ENCODE data around the gene C11orf24. TPM values are rescaled to one million over a fixed set of nuclear protein-coding genes. Genes with fewer than 3 reads are reported as not detected.
"Not testable (repeated sequence)": the region's sequence is repeated elsewhere in the genome, so short reads cannot be mapped to it uniquely, and the experiment has no call there.

The C11orf24 gene
- total RNA-seq, 1 donor from 2014 or later: 29.4 TPM

DNA sequence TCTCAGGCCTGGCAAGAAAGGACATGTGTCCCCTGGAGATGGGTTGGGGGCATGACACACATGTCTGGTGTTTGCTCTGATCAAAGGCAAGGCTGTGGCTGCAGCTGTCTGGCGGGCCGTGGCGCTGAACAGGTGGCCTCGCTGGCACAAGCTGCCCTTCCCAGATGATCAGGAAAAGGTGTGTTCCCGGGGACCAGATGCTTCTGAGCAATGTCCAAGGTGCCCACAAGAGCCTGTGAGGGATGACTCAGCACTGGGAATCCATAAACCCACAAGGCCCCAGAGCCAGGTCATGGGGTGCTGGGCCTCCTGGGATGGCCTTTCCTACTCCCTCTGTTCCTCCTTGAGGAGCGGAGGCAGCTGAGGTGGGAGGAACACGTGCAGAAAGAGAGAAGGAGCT lies 30.9 kb upstream of the C11orf24 start:
- no peak for ATAC-seq
- intact Hi-C loops (cut with DNase I): no loop called here
- DNase-seq (ENCODE audit: missing footprints): no peak

DNA sequence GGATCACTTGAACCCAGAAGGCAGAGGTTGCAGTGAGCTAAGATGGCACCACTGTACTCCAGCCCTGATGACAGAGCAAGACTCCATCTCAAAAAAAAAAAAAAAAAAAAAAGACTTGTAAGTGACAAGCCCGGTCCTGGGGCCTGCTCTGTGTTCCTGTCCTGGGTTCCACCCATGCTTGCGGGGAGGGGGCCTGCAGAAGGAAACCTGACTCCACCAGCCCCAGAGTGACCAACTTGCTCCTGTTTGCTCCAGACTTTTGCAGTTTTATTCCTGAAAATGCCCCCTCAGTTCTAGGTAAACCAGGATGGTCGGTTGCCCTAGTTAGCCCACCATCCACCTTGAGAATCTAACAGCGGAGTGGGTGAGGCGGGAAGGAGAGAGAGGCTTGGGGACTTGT lies 30.5 kb upstream of the C11orf24 start:
- DNase-seq (ENCODE audit: missing footprints) (no peak), ATAC-seq (no peak)
- intact Hi-C loops (cut with DNase I): no loop called here

DNA sequence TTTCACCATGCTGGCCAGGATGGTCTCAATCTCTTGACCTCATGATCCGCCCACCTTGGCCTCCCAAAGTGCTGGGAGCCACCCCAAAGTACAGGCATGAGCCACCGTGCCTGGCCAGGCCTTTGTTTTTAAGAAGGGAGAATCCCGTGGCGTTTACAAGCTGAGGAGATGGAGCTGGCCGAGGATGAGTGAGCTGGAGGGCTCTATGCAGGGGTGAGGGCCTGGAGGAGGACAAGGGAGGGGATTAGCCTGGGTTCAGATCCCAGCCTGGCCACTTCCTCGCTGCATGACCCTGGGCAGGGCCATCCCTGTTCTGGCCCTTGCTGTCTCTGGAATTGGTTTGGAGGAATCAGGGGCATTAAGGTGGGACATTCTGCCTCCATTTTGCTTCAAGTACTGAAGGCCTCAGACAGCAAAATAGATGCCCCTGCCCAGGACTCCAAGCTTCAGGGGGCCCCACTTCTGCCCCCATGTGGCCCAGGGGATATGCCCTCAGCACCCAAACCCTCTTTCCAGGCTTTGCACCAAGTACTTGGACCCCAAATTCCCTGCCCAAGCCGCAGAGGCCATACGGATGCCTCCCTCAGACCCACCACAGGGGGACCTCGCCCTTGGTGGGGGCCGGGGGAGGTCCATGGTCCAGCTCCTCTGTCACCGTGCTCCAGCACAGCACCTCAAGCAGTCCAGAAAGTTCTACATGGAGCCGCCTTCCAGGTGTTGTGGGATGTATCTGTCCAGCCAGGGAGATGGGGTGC lies 28.5 kb upstream of the C11orf24 start:
- intact Hi-C loops (cut with DNase I): no loop called here
- DNase-seq (ENCODE audit: missing footprints): no peak
- ATAC-seq: no peak

DNA sequence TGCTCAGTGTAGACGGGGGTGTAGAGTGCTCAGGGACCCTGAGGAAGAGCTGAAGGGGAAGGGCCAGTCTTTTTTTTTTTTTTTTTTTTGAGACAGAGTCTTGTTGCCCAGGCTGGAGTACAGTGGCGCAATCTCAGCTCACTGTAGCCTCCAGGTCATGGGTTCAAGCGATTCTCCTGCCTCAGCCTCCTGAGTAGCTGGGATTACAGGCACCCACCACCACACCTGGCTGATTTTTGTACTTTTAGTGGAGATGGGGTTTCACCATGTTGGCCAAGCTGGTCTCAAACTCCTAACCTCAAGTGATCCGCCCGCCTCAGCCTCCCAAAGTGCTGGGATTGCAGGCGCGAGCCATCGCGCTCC lies 27.7 kb upstream of the C11orf24 start:
- intact Hi-C loops (cut with DNase I); ATAC-seq; DNase-seq (ENCODE audit: missing footprints): not testable (repeated sequence)

DNA sequence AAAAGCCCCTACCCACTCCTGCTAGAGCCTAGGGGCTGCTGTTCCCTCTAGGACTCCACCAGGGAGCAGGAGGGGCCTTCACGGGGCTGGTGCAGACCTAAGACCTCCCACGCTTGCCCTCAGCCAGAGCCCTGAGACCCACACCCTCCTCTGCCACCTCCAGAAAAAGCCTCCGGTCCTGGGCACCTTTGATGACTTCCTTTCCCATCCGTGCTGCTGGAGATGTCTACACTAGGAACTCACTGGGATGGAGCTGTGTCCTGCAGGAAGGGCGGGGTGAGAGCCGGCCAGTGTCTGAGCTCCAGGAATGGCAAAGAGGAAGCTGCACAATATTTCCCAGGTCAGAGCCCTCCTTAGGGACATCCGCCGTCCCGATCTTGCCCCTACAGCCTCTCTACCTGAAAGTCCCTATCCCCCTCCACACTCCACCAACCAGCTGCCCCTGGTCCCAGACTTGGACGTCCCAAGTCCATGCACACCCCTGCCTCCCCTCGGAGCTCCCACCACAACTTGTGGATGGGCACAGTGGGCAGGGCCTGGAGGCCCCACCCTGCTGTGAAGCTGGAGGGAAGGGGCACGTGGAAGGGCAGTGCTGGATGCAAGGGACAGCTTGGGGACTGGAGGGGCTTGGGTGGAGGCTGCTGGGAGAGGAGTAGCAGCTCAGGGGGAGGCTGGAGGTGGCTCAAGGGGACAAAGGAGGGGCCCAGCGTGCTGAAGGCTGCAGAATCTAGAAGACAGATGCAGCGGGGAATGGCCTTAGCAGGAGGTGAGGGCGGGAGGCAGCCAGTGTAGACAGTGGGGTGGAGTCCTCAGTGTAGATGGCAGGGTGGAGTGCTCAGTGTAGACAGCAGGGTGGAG lies 27.1 kb upstream of the C11orf24 start:
- DNase-seq (ENCODE audit: missing footprints) (no peak), ATAC-seq (no peak)
- intact Hi-C loops (cut with DNase I): no loop called here

DNA sequence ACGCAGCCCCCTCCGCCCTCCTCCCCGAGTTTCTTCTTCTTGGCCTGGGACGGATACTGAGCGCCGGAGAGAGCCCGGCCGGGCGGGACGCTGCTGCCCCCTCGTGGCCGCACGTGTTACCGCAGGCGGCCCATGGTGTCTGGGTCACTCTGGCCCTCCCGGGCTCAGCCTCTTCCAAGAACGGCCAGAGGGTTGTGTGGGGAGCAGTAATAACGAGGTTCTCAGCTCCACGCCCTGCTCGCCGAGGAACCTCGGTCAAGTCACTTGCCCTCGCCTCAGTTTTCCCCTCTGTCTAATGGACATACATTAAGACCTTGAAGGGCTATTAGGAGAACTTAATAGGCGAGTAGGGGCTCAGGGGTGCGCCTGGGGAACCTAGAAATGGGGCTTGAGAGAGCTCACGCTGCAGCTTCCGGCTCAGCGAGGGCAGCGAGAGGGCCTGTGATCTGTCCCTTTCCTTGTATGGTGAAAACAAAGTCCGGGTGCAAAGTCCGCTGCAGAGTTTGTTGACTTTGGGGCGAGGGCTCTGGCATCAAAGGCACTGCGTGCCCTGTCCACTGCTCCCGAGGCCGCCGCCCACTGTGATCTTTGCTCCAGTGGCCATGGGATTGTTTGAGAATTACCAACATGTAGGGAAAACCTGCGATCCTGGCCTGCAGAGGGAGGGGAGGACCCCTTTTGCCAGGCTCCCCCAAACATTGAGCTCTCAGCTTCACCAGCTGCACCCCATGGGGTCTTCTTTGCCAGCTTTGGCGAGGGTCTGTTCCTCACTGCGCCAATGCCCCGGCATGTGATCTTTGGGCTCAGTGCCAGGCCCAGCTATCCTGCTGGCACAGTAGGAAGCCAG lies 26.3 kb upstream of the C11orf24 start:
- ATAC-seq (peak; percentile 96), DNase-seq (ENCODE audit: missing footprints) (peak; percentile 89)
- intact Hi-C loops (cut with DNase I): loop anchor here (1.0 to 2.0 kb wide), 3 partner anchors 25 to 149 kb away; no protein-coding TSS in a partner anchor

DNA sequence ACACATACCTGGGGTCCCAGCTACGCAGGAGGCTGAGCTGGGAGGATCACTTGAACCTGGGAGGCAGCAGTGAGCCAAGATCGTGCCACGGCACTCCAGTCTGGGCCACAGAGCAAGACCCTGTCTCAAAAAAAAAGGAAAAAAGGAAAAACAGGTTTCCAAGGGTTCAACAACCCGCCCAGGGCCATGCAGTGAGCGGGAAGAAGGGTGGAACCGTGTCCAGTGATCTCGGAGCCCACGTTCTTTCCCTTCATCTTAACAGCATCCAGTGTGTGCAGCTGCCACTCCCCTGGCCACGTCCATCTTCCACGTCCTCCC lies 25.7 kb upstream of the C11orf24 start:
- no peak for ATAC-seq
- no peak for DNase-seq (ENCODE audit: missing footprints)
- intact Hi-C loops (cut with DNase I): loop anchor here (1.0 to 2.0 kb wide), 3 partner anchors 25 to 150 kb away; no protein-coding TSS in a partner anchor

DNA sequence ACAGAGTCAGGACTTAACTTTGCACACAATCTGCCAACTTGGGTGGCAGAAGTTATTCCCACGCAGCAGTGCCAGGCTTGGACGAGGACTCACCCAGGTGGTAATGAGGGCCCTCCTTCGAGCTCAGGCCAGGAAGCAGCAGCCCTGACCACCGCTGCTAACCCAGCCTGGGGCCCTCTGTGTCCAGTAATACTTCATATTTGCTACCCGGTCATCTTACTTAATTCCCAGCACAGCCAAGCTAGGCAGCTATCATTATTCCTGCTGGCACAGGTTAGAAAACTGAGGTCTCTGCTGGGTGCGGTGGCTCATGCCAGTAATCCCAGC lies 25.2 kb upstream of the C11orf24 start:
- no peak for DNase-seq (ENCODE audit: missing footprints)
- ATAC-seq: no peak
- intact Hi-C loops (cut with DNase I): loop anchor here (1.0 to 2.0 kb wide), 3 partner anchors 24 to 150 kb away; no protein-coding TSS in a partner anchor

DNA sequence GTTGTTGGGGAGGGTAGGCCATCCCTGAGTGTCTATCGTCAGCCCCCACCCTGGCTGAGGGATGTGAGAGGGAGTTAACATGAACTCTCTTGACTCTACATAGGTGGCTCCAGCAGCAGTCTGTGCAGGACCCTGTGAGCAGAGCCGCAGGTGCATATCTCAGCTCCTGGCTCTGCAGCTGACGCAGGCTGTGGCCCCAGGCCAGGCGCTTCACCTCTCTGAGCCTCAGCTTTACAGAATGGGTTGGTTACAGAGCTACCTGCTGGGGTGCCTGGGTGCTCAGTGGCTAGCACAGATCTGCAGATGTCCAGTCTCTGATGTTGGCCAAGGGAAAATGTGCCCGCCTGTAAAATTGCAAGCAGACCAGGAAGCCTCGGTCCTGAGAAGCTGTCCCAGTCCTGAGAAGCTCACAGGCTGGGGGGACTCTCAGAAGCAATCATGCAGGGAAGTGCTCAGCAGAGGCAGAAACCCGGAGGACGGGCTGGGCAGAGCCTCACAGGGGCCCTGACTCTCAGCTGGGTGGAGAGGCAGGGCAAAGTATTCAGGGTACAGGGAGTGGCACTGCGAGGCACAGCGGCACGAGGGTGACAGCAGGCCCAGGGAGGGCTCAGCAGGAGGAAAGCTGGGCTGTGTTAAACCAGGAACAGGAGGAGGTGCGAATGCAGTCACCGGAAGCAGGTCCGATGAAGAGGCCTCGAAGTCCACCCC lies 24.7 kb upstream of the C11orf24 start:
- DNase-seq (ENCODE audit: missing footprints) (no peak), ATAC-seq (no peak)
- intact Hi-C loops (cut with DNase I): loop anchor here (1.0 to 2.0 kb wide), 3 partner anchors 24 to 151 kb away; no protein-coding TSS in a partner anchor

DNA sequence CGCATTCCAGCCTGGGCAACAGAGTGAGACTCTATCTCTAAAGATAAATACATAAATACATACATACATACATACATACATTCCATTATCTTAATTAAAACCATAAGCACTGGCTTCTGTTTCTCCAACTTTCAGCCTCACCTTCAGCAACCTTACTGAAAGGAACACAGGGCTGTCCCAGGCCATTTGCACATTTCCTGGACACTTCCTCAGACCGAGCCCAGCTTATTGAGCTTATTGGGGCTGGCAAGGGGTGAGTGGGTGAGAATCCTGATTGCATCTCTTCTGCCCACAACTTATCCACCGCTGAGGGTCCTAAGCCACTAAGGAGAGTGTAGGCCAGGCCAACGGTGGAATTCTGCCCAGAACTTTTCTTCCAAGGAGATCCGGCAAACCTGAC lies 24.2 kb upstream of the C11orf24 start:
- ATAC-seq: no peak
- no peak for DNase-seq (ENCODE audit: missing footprints)
- intact Hi-C loops (cut with DNase I): loop anchor here (2.0 kb wide), 1 partner anchor 23 kb away; no protein-coding TSS in a partner anchor

DNA sequence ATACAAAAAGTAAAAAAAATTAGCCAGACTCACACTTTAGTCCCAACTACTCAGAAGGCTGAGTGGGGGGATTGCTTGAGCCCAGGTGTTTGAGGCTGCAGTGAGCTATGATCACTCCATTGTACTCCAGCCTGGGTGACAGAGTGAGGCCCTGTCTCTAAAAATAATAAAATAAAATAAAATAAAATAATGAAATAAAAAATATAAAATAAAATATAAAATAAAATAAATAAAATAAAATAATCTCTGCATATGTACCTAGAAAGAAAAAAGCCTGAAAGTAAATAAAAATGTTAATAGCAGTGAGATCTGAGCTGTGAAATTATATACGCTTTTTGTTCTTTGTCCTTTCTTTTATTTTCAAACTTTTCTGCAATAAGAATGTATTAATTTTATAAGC lies 23.5 kb upstream of the C11orf24 start:
- intact Hi-C loops (cut with DNase I): no loop called here
- ATAC-seq (no peak), DNase-seq (ENCODE audit: missing footprints) (no peak)

DNA sequence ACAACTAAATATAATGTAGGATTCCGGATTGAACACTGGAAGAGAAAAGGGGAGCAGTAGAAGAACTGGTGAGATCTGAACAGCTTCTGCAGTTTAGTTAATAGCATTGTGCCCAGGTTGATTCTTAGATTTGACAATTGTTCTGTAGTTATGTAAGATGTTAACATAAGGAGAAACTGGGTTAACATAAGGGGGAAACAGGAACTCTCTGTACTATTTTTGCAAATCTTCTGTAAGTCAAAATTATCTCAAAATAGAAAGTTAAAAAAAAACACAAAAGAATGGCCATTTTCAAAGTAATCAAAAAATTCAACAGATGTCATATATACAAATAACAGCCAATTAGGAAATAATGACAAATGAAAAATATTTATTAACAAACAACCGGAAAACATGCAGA lies 21.9 kb upstream of the C11orf24 start:
- DNase-seq (ENCODE audit: missing footprints): no peak
- intact Hi-C loops (cut with DNase I): no loop called here
- ATAC-seq: no peak

DNA sequence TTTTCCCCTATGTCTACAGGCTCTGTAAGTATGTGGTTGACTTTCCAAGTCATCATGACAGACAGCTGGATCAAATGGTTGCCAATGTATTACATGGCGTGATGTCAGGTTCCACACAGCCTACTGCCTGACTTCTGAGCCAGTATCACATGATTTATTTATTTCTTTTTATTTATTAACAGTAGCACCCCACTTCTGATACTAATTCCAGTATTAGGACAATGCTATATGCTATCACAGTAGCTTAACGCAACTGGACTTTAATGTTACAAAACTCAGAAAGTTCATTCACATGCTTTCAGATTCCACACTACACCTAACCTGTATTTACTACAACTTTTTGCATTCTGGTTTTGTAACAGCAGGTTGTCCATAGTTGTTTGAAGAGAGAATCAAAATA lies 17.7 kb upstream of the C11orf24 start:
- ATAC-seq: no peak
- intact Hi-C loops (cut with DNase I): no loop called here
- no peak for DNase-seq (ENCODE audit: missing footprints)

DNA sequence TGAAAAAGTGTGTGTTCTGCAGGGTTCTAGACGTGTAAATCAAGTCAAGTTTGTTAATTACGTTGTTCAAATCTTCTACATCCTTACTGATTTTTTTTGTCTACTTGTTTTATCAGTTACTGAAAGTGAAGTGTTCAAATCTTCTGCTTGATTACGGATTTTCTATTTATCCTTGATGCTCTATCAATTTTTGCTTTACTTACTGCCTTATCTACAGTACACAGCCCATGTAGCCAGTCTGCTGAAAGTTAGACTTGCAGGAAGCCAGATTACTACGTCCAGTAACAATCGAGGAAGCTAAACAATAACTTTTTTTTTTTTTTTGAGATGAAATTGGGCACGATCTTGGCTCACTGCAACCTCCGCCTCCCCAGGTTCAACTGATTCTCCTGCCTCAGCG lies 15.6 kb upstream of the C11orf24 start:
- no peak for ATAC-seq
- intact Hi-C loops (cut with DNase I): no loop called here

DNA sequence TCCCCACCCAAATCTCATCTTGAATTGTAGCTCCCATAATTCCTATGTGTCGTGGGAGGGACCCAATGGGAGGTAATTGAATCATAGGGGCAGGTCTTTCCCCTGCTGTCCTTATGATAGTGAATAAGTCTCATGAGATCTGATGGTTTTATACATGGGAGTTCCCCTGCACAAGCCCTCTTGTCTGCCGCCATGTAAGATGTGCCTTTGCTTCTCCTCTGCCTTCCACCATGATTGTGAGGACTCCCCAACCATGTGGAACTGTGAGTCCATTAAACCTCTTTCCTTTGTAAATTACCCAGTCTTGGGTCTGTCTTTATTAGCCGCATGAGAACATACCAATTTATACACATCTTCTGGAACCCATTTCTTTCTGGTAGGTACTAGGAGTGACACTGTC lies 12.8 kb upstream of the C11orf24 start:
- intact Hi-C loops (cut with DNase I); ATAC-seq; DNase-seq (ENCODE audit: missing footprints): not testable (repeated sequence)

More for the DNA sequence above, 15.6 kb upstream of the C11orf24 start:
- no peak for DNase-seq (ENCODE audit: missing footprints)

DNA sequence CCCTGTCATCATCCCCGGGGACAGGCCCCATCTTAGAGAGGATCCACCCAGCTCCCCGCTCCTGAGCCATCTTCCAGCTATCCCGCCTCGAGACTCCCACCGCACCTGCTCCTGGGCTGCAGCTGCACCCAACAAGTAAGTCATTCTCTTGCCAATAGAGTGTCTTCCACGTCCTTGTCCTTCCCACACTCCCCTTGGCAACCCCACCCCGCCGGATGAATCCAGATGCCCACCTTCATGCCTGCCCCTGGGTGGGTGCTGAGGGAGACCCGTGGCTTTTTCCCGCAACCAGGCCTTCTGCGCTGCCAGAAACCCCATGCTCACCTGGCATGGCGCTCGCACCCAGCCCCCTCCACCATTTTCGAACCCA lies 11.1 kb upstream of the C11orf24 start:
- DNase-seq (ENCODE audit: missing footprints) (no peak), ATAC-seq (no peak)
- intact Hi-C loops (cut with DNase I): no loop called here

DNA sequence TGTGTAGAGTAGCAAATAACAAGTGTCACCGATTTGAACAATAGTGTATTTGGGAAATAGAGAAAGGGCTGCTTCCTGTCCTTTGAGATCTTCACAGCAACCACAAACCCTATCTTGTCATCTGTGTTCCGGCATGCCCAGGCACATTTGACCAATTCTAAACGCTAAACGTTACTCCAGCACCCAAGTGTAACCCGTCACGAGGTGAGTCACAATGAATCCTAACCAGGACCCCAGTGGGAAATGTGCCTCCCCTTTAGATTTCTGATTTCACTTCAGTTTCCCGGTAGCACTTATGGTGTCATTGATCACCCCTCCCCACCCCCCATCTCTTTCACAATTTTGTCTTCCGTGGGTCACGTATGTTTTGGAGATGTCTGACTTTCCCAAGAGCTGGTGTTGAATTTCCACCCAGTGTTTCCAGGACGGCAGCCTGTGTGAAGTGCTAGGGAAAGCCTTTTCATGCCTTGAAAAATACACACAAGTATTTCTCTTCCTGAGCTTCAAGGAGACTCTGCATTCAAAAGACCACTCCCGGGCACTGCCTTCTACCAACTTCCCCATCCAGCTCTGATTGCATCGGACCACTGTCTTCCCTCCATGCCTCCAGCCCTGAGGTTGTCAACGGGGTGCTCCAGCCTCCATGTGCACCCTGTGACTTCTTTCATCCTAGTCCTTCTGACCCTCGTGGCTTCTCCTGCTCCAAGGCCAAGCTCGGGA lies 10.5 kb upstream of the C11orf24 start:
- DNase-seq (ENCODE audit: missing footprints) (no peak), ATAC-seq (no peak)
- intact Hi-C loops (cut with DNase I): no loop called here

DNA sequence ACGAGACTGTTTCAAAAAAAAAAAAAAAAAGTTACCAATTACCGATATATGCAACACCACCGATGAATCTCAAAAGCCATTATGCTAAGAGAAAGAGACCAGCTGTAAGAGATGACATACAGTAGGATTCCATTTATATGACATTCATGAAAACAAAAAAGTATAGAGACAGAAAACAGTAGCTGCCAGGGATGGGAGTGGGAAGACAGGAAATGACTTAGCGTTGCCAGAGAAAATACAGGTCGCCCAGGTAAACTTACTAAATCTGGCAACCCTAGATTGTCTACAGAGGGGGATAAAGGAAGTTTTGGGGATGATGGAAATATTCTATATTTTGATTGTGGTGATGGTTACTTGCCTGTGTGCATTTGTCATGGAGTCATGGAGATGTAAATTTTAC lies 7.9 kb upstream of the C11orf24 start:
- ATAC-seq (no peak), DNase-seq (ENCODE audit: missing footprints) (no peak)
- intact Hi-C loops (cut with DNase I): no loop called here

All from Right ventricle myocardium inferior (tissue), 1 donor.